ENCODE results near the gene STUM.
"Not testable (repeated sequence)": the region's sequence is repeated elsewhere in the genome, so short reads cannot be mapped to it uniquely, and the experiment has no call there.

STUM gene

GRCh38 chr1:226606311-226607267, 58.0 kb downstream of the STUM start:
- DNase-seq, result no peak

- no peak for DNase-seq
Measured at GRCh38 chr1:226607268-226607660, 58.7 kb downstream of the STUM start.

GRCh38 chr1:226607821-226608220, 59.3 kb downstream of the STUM start:
- DNase-seq, result no peak

- peak; percentile 77 for DNase-seq
Measured at GRCh38 chr1:226608699-226609505, 60.3 kb downstream of the STUM start.

- DNase-seq, result peak; percentile 37
Measured at GRCh38 chr1:226609836-226610455, 61.4 kb downstream of the STUM start.

- no peak for DNase-seq
Measured at GRCh38 chr1:226610671-226611070, 62.1 kb downstream of the STUM start.

GRCh38 chr1:226611301-226611700, 62.7 kb downstream of the STUM start:
- no peak for DNase-seq

GRCh38 chr1:226611980-226612379, 63.4 kb downstream of the STUM start:
- DNase-seq, result not testable (repeated sequence)

GRCh38 chr1:226615876-226616275, 67.3 kb downstream of the STUM start:
- DNase-seq, result no peak

- no peak for DNase-seq
Measured at GRCh38 chr1:226616636-226617035, 68.1 kb downstream of the STUM start.

- no peak for DNase-seq
Measured at GRCh38 chr1:226617109-226617508, 68.5 kb downstream of the STUM start.

- not testable (repeated sequence) for DNase-seq
Measured at GRCh38 chr1:226617719-226618118, 69.2 kb downstream of the STUM start.

- no peak for DNase-seq
Measured at GRCh38 chr1:226618380-226618779, 69.8 kb downstream of the STUM start.

GRCh38 chr1:226619031-226619430, 70.5 kb downstream of the STUM start:
- DNase-seq, result no peak

GRCh38 chr1:226622012-226622411, 73.4 kb downstream of the STUM start:
- no peak for DNase-seq

- no peak for DNase-seq
Measured at GRCh38 chr1:226624526-226624925, 76.0 kb downstream of the STUM start.

GRCh38 chr1:226625326-226625725, 76.8 kb downstream of the STUM start:
- no peak for DNase-seq

- no peak for DNase-seq
Measured at GRCh38 chr1:226625832-226626576, 77.4 kb downstream of the STUM start.

- DNase-seq, result peak; percentile 81
Measured at GRCh38 chr1:226626577-226626956, 78.0 kb downstream of the STUM start.

GRCh38 chr1:226627050-226627755, 78.6 kb downstream of the STUM start:
- no peak for DNase-seq

- no peak for DNase-seq
Measured at GRCh38 chr1:226627924-226628611, 79.5 kb downstream of the STUM start.

Data from RPMI8226 (cell line).